Suprapubic skin (tissue), 4 donors: ENCODE results near the gene ZP2. TPM values are rescaled to one million over a fixed set of nuclear protein-coding genes. Genes with fewer than 3 reads are reported as not detected.

ENCODE experiments used
- DNase-seq, 2 donors: peaks; one replicate each; pipeline ENCODE4 v3.0.0-alpha.2; 2019; ENCODE audit warnings: low spot score in 2 of 2
- H3K27ac ChIP-seq: fragments of 200-600 bp; sonication (generic); one replicate; pipeline ENCODE4 v1.5.1; 2019
- H3K27me3 ChIP-seq: fragments of 200-600 bp; sonication (generic); one replicate; pipeline ENCODE4 v1.5.1; 2019
- H3K36me3 ChIP-seq: fragments of 200-600 bp; sonication (generic); one replicate; pipeline ENCODE4 v1.5.1; 2019
- H3K4me1 ChIP-seq: fragments of 200-600 bp; sonication (generic); one replicate; pipeline ENCODE4 v1.5.1; 2019
- H3K4me3 ChIP-seq: fragments of 200-600 bp; sonication (generic); one replicate; pipeline ENCODE4 v1.5.1; 2019; ENCODE audit warnings: mild to moderate bottlenecking
- H3K9me3 ChIP-seq: fragments of 200-600 bp; sonication (generic); one replicate; pipeline ENCODE4 v1.5.1; 2019
- CTCF ChIP-seq, 2 donors: fragments of 200-600 bp in 1 of 2; fragments of 450-650 bp in 1 of 2; sonication (generic) in 1 of 2; IDR thresholded peaks; one replicate each; pipeline ENCODE4 v1.5.1; 2016 to 2019; ENCODE audit warnings: antibody characterized with exemption in 2 of 2, mild to moderate bottlenecking in 1 of 2, moderate library complexity in 1 of 2
- EP300 ChIP-seq: sonication (generic); formaldehyde crosslinking; IDR thresholded peaks from one replicate; pipeline ENCODE4 v1.6.1; 2017; ENCODE audit warnings: antibody characterized with exemption
- POLR2A ChIP-seq, 2 donors: fragments of 450-650 bp; IDR thresholded peaks; one replicate each; pipeline ENCODE4 v1.6.1; 2017; ENCODE audit warnings: antibody characterized with exemption in 2 of 2, mild to moderate bottlenecking in 2 of 2, moderate library complexity in 2 of 2
- POLR2AphosphoS5 ChIP-seq, 3 donors: sonication (generic); formaldehyde crosslinking; IDR thresholded peaks; one replicate each; pipeline ENCODE4 v1.6.1; 2017; ENCODE audit warnings: antibody characterized with exemption in 3 of 3
- WGBS: methylation state at CpG from one replicate; pipeline ENCODE4 v1.1.5; 2018; 5-methylcytosine and 5-hydroxymethylcytosine counted together
- total RNA-seq, 4 donors: library from RNA; depleted of rRNA; stranded (reverse); fragments of >200 nt; gene quantifications; one replicate each; pipeline ENCODE4 v1.1.0, GENCODE V29; 2016

The ZP2 gene
- total RNA-seq, 4 donors from 2014 or later = not detected

- 74% methylated on average over 4 of the region's 4 CpGs for WGBS
- Histone ChIP-seq H3K27ac (no peak overlapping the region), H3K9me3 (no peaks in the 10 kb centered on the region), H3K27me3 (no peaks in the 10 kb centered on the region), H3K4me1 (peaks cover 7% of the 10 kb centered on the region), H3K36me3 (peaks cover 14% of the 10 kb centered on the region), H3K4me3 (no peak overlapping the region)
- no peak for DNase-seq
- TF ChIP-seq POLR2A (IDR thresholded peaks at IDR 0.05) = no peak
- TF ChIP-seq EP300 = no peak
- TF ChIP-seq POLR2AphosphoS5 (IDR thresholded peaks at IDR 0.05) = no peak
- no peak for TF ChIP-seq CTCF (IDR thresholded peaks at IDR 0.05)
These were observed 25.1 kb downstream of the ZP2 start for GRCh38 chr16:21186326-21186691.

- H3K27me3 ChIP-seq = no peaks in the 10 kb centered on the region
- H3K36me3 ChIP-seq = peaks cover 19% of the 10 kb centered on the region
- WGBS = 66% methylated on average over 12 of the region's 12 CpGs
- H3K4me1 ChIP-seq = peaks cover 7% of the 10 kb centered on the region
- H3K4me3 ChIP-seq = no peak overlapping the region
- no peak overlapping the region for H3K27ac ChIP-seq
- TF ChIP-seq POLR2A (IDR thresholded peaks at IDR 0.05) (no peak), POLR2AphosphoS5 (IDR thresholded peaks at IDR 0.05) (no peak), CTCF (IDR thresholded peaks at IDR 0.05) (no peak), EP300 (no peak)
- H3K9me3 ChIP-seq = no peaks in the 10 kb centered on the region
- DNase-seq = no peak
These were observed 25.6 kb downstream of the ZP2 start for GRCh38 chr16:21185659-21186325.

GRCh38 chr16:21184834-21185233, 26.5 kb downstream of the ZP2 start:
- H3K4me3 ChIP-seq = no peak overlapping the region
- no peak for TF ChIP-seq EP300
- H3K9me3 ChIP-seq = no peaks in the 10 kb centered on the region
- peaks cover 7% of the 10 kb centered on the region for H3K4me1 ChIP-seq
- DNase-seq = no peak
- peaks cover 26% of the 10 kb centered on the region for H3K36me3 ChIP-seq
- no peaks in the 10 kb centered on the region for H3K27me3 ChIP-seq
- WGBS = 71% methylated on average over 3 of the region's 3 CpGs
- H3K27ac ChIP-seq = no peak overlapping the region

GRCh38 chr16:21183995-21184394, 27.4 kb downstream of the ZP2 start:
- no peak for TF ChIP-seq CTCF (IDR thresholded peaks at IDR 0.05)
- no peak for TF ChIP-seq POLR2AphosphoS5 (IDR thresholded peaks at IDR 0.05)
- TF ChIP-seq POLR2A (IDR thresholded peaks at IDR 0.05) = no peak
- TF ChIP-seq EP300 = no peak
- Histone ChIP-seq H3K36me3 (peaks cover 34% of the 10 kb centered on the region), H3K4me1 (peaks cover 7% of the 10 kb centered on the region), H3K9me3 (no peaks in the 10 kb centered on the region), H3K27me3 (no peaks in the 10 kb centered on the region), H3K27ac (no peak overlapping the region), H3K4me3 (no peak overlapping the region)
- no peak for DNase-seq
- WGBS = 90% methylated on average over 3 of the region's 3 CpGs

- TF ChIP-seq EP300 (no peak), POLR2AphosphoS5 (IDR thresholded peaks at IDR 0.05) (no peak), CTCF (IDR thresholded peaks at IDR 0.05) (no peak), POLR2A (IDR thresholded peaks at IDR 0.05) (no peak)
- H3K27ac ChIP-seq = no peak overlapping the region
- no peaks in the 10 kb centered on the region for H3K4me1 ChIP-seq
- no peak for DNase-seq
- H3K36me3 ChIP-seq = peaks cover 66% of the 10 kb centered on the region
- no peaks in the 10 kb centered on the region for H3K9me3 ChIP-seq
- H3K27me3 ChIP-seq = no peaks in the 10 kb centered on the region
- H3K4me3 ChIP-seq = no peak overlapping the region
- WGBS = 85% methylated on average over 3 of the region's 3 CpGs
These were observed 31.4 kb downstream of the ZP2 start for GRCh38 chr16:21179983-21180365.
